Frontal cortex (tissue), 4 donors: ENCODE data around the gene ST6GALNAC3. TPM values are rescaled to one million over a fixed set of nuclear protein-coding genes. Genes with fewer than 3 reads are reported as not detected.
"Not testable (repeated sequence)": the region's sequence is repeated elsewhere in the genome, so short reads cannot be mapped to it uniquely, and the experiment has no call there.

Experiments used
- DNase-seq, 2 donors: peaks; one replicate each; pipeline ENCODE4 v3.0.0; 2012; ENCODE audit warnings: low spot score in 2 of 2
- FAIRE-seq: peaks from 2 replicates; lab custom pipeline; 2012; peaks lifted over from hg19 to GRCh38; lab: Jason Lieb, UNC
- total RNA-seq: library from RNA; depleted of rRNA; stranded (reverse); fragments of >200 nt; gene quantifications from one replicate; pipeline ENCODE4 v1.2.3, GENCODE V29; 2014
- donor health status: control.
- donor health status: control.
- donor health status: control.

Gene ST6GALNAC3
- total RNA-seq, 1 donor from 2014 or later, result 14.3 TPM

- FAIRE-seq, result peak; percentile 3
Measured at GRCh38 chr1:76639181-76639580, 564.6 kb downstream of the ST6GALNAC3 start.

GRCh38 chr1:76640092-76640491 is 565.5 kb downstream of the ST6GALNAC3 start:
- FAIRE-seq (no peak), DNase-seq (no peak)

More at GRCh38 chr1:76639181-76639580, 564.6 kb downstream of the ST6GALNAC3 start:
- no peak for DNase-seq

GRCh38 chr1:76640723-76641122 is 566.2 kb downstream of the ST6GALNAC3 start:
- FAIRE-seq, result no peak
- DNase-seq, result no peak

GRCh38 chr1:76644139-76644538 is 569.6 kb downstream of the ST6GALNAC3 start:
- DNase-seq (no peak), FAIRE-seq (no peak)

- DNase-seq, FAIRE-seq: not testable (repeated sequence)
Measured at GRCh38 chr1:76652860-76653259, 578.3 kb downstream of the ST6GALNAC3 start.

- DNase-seq (no peak), FAIRE-seq (no peak)
Measured at GRCh38 chr1:76657623-76658022, 583.1 kb downstream of the ST6GALNAC3 start.

- DNase-seq (no peak), FAIRE-seq (no peak)
Measured at GRCh38 chr1:76659171-76659940, 584.8 kb downstream of the ST6GALNAC3 start.

- DNase-seq (no peak), FAIRE-seq (no peak)
Measured at GRCh38 chr1:76661531-76661930, 587.0 kb downstream of the ST6GALNAC3 start.

GRCh38 chr1:76666499-76666898 is 592.0 kb downstream of the ST6GALNAC3 start:
- DNase-seq (no peak), FAIRE-seq (no peak)

GRCh38 chr1:76668046-76668445 is 593.5 kb downstream of the ST6GALNAC3 start:
- no peak for DNase-seq
- no peak for FAIRE-seq

GRCh38 chr1:76669131-76669530 is 594.6 kb downstream of the ST6GALNAC3 start:
- no peak for DNase-seq
- no peak for FAIRE-seq

- FAIRE-seq (no peak), DNase-seq (no peak)
Measured at GRCh38 chr1:76669624-76670315, 595.2 kb downstream of the ST6GALNAC3 start.

GRCh38 chr1:76674689-76675210 is 600.2 kb downstream of the ST6GALNAC3 start:
- DNase-seq (no peak), FAIRE-seq (no peak)

GRCh38 chr1:76677416-76678405 is 603.2 kb downstream of the ST6GALNAC3 start:
- DNase-seq, result no peak
- no peak for FAIRE-seq

- DNase-seq (no peak), FAIRE-seq (no peak)
Measured at GRCh38 chr1:76679534-76680152, 605.1 kb downstream of the ST6GALNAC3 start.

- no peak for DNase-seq
- no peak for FAIRE-seq
Measured at GRCh38 chr1:76680651-76681050, 606.1 kb downstream of the ST6GALNAC3 start.

- no peak for FAIRE-seq
- no peak for DNase-seq
Measured at GRCh38 chr1:76682138-76682537, 607.6 kb downstream of the ST6GALNAC3 start.
